Panc1 (cell line): ENCODE data around the gene STARD3NL. TPM values are rescaled to one million over a fixed set of nuclear protein-coding genes. Genes with fewer than 3 reads are reported as not detected.
"Not testable (repeated sequence)": the region's sequence is repeated elsewhere in the genome, so short reads cannot be mapped to it uniquely, and the experiment has no call there.

Source experiments
- ATAC-seq: fragments of 200-7000 bp; cut with Tn5 transposase; 2 replicates; pipeline ENCODE4 v1.9.1; 2020; ENCODE audit warnings: mild to moderate bottlenecking, moderate library complexity
- BruUV-seq: library from RNA; stranded (reverse); fragments of 400-500 nt; replicated peaks from 2 replicates; lab custom pipeline; 2021; lab: Mats Ljungman, UMichigan
- CTCF ChIA-PET: fragments of 300-600 bp; sonication (Branson Sonifier 250); formaldehyde crosslinking; loops from one replicate; lab custom pipeline; 2022; ENCODE audit warnings: antibody characterized with exemption; lab: Charles Lee
- POLR2A ChIA-PET: fragments of 300-600 bp; sonication (Branson Sonifier 250); formaldehyde crosslinking; loops from one replicate; lab custom pipeline; 2022; ENCODE audit warnings: antibody characterized with exemption; lab: Charles Lee
- DNase-seq: peaks from one replicate; pipeline ENCODE4 v3.0.0-alpha.2; 2010; ENCODE audit warnings: low read depth, low spot score
- H3K27ac ChIP-seq: 2 replicates; pipeline ENCODE4 v1.5.1; 2011; ENCODE audit warnings: mild to moderate bottlenecking, low read length, inconsistent platforms
- H3K27me3 ChIP-seq: fragments of 200-500 bp; sonication (Bioruptor generic); 2 replicates; pipeline ENCODE4 v1.6.0; 2014; ENCODE audit warnings: low read length, inconsistent platforms; ENCODE audit not compliant: control insufficient read depth, insufficient read depth
- H3K36me3 ChIP-seq: fragments of 200-500 bp; sonication (Bioruptor generic); 2 replicates; pipeline ENCODE4 v1.5.1; 2014; ENCODE audit warnings: inconsistent platforms, mild to moderate bottlenecking, low read length, moderate library complexity; ENCODE audit not compliant: control insufficient read depth, insufficient read depth
- H3K4me1 ChIP-seq: 2 replicates; pipeline ENCODE4 v1.5.1; 2011; ENCODE audit warnings: inconsistent platforms, mild to moderate bottlenecking, low read length, moderate library complexity; ENCODE audit not compliant: control insufficient read depth, insufficient read depth
- H3K4me3 ChIP-seq, 2 experiments: 2 replicates each; pipeline ENCODE4 v1.5.1; 2011 to 2012; ENCODE audit warnings: low read depth in 2 of 2, low read length in 2 of 2, mild to moderate bottlenecking in 2 of 2, inconsistent platforms in 1 of 2, moderate library complexity in 1 of 2
- H3K9me3 ChIP-seq: fragments of 200-500 bp; sonication (Bioruptor generic); 2 replicates; pipeline ENCODE4 v1.5.1; 2014; ENCODE audit warnings: low read depth, mild to moderate bottlenecking, inconsistent platforms, low read length, moderate library complexity; ENCODE audit not compliant: control insufficient read depth, insufficient read depth
- POLR2AphosphoS5 ChIP-seq: IDR thresholded peaks from 2 replicates; pipeline ENCODE4 v1.6.1; 2012; ENCODE audit warnings: mild to moderate bottlenecking, low read depth, low read length, moderate library complexity
- SIN3A ChIP-seq: IDR thresholded peaks from 2 replicates; pipeline ENCODE4 v1.6.1; 2012; ENCODE audit warnings: low read depth, mild to moderate bottlenecking, low read length, moderate library complexity, borderline replicate concordance; ENCODE audit not compliant: insufficient read depth
- TCF7L2 ChIP-seq: IDR thresholded peaks from 2 replicates; pipeline ENCODE4 v1.6.1; 2011; ENCODE audit warnings: mild to moderate bottlenecking, low read depth, low read length, inconsistent platforms
- in situ Hi-C: cut with HindIII; loops from 2 replicates; pipeline ENCODE4 v1.10.0; 2016; ENCODE audit warnings: low sequenced_read_pairs, low pct_unique_long_range_greater_than_20kb
- intact Hi-C: fragments of 100-400 bp; cut with micrococcal nuclease; formaldehyde crosslinking; loops from one replicate; pipeline ENCODE4 v1.10.0; 2022; ENCODE audit not compliant: unreplicated experiment
- total RNA-seq: library from RNA; stranded (reverse); gene quantifications from one replicate; pipeline ENCODE4 v1.2.1, GENCODE V29; 2021; ENCODE audit not compliant: unreplicated experiment
- TF ChIP-seq, protein P1 (sequence below), 2 experiments: IDR thresholded peaks; 2 replicates each; pipeline ENCODE4 v1.6.1; 2011 to 2012; ENCODE audit warnings: low read depth in 2 of 2, control low read depth in 1 of 2, low read length in 1 of 2, mild to moderate bottlenecking in 1 of 2, moderate library complexity in 1 of 2; ENCODE audit not compliant: insufficient read depth in 1 of 2
- TF ChIP-seq, protein P2 (sequence below): fragments of 450-650 bp; IDR thresholded peaks from 2 replicates; pipeline ENCODE4 v1.5.1; 2017; ENCODE audit warnings: mild to moderate bottlenecking

Gene STARD3NL
- total RNA-seq, 1 experiment from 2014 or later: 75.7 TPM

DNA sequence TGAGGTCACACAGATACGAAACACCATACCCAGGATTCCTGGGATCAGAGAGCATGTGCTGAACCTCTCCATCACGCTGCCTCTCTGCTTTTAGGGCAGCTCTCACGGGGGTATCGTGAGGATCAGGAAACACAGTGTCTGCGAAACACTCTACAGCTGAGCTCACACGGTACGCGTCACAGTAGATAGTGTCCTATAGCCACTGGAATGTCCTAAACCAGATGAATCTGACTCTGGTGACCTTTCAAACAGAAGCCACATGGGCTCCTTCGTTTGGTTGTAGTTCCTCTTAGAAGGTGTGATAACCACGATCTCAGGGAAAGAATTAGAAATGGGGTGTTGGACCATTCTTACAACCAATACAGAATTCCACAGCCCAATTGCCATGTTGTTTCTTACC lies 61.1 kb downstream of the STARD3NL start:
- DNase-seq, CTCF ChIA-PET, H3K4me1 ChIP-seq, H3K27ac ChIP-seq, BruUV-seq, in situ Hi-C loops, ATAC-seq, POLR2A ChIA-PET, intact Hi-C loops, H3K27me3 ChIP-seq, H3K4me3 ChIP-seq, H3K36me3 ChIP-seq, H3K9me3 ChIP-seq: not testable (repeated sequence)

DNA sequence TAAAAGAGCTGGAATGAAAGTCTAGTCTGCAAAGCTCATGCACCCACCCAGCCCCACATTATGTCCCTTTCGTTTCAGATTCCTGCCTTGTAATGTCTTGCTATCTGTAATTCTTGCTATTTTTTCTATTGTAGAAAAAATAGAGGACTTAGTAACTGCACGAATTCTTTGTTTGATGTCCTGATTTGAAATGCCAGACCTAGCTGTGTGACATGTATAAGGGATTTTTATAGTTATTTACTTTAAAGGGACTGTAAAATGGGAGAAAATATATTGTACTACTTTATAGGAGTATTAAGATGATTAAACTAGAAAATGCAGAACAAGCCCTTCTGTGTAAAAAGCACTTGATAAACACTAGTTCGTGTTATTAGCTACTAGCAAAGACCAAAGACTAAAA lies 63.0 kb downstream of the STARD3NL start:
- BruUV-seq: no TSS peak
- ChIA-PET POLR2A (no interaction called here), CTCF (no interaction called here)

DNA sequence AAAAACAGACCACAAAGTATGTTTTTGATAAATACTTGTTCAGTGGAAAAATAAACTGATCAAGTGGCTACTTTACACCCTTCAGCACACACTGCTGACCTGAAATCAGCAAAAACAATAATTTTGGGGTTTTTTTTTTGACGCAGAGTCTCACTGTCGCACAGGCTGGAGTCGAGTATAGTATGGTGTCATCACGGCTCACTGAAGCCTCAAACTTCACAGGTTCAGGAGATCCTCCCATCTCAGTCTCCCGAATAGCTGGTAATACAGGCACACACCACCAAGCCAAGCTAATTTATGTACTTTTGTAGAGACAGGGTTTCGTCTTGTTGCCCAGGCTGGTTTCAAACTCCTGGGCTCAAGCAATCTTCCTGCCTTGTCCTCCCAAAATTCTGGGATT lies 64.8 kb downstream of the STARD3NL start:
- no peak for DNase-seq
- Histone ChIP-seq H3K4me3 (no peak overlapping the region), H3K36me3 (no peaks in the 10 kb centered on the region), H3K4me1 (no peaks in the 10 kb centered on the region), H3K27me3 (0 out of 2 replicates have a peak, but pooled peaks cover 2% of the 10 kb centered on the region), H3K9me3 (no peaks in the 10 kb centered on the region), H3K27ac (no peak overlapping the region)
- intact Hi-C loops: no loop called here
- ATAC-seq: no peak
- BruUV-seq: no TSS peak
- in situ Hi-C loops: no loop called here
- TF ChIP-seq, protein P1, sequence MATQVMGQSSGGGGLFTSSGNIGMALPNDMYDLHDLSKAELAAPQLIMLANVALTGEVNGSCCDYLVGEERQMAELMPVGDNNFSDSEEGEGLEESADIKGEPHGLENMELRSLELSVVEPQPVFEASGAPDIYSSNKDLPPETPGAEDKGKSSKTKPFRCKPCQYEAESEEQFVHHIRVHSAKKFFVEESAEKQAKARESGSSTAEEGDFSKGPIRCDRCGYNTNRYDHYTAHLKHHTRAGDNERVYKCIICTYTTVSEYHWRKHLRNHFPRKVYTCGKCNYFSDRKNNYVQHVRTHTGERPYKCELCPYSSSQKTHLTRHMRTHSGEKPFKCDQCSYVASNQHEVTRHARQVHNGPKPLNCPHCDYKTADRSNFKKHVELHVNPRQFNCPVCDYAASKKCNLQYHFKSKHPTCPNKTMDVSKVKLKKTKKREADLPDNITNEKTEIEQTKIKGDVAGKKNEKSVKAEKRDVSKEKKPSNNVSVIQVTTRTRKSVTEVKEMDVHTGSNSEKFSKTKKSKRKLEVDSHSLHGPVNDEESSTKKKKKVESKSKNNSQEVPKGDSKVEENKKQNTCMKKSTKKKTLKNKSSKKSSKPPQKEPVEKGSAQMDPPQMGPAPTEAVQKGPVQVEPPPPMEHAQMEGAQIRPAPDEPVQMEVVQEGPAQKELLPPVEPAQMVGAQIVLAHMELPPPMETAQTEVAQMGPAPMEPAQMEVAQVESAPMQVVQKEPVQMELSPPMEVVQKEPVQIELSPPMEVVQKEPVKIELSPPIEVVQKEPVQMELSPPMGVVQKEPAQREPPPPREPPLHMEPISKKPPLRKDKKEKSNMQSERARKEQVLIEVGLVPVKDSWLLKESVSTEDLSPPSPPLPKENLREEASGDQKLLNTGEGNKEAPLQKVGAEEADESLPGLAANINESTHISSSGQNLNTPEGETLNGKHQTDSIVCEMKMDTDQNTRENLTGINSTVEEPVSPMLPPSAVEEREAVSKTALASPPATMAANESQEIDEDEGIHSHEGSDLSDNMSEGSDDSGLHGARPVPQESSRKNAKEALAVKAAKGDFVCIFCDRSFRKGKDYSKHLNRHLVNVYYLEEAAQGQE (IDR thresholded peaks at IDR 0.05; ENCODE audit: insufficient read depth in 1 of 2, low read depth in 2 of 2, low read length in 1 of 2): no peak
- TF ChIP-seq POLR2AphosphoS5: no peak
- TF ChIP-seq, protein P2, sequence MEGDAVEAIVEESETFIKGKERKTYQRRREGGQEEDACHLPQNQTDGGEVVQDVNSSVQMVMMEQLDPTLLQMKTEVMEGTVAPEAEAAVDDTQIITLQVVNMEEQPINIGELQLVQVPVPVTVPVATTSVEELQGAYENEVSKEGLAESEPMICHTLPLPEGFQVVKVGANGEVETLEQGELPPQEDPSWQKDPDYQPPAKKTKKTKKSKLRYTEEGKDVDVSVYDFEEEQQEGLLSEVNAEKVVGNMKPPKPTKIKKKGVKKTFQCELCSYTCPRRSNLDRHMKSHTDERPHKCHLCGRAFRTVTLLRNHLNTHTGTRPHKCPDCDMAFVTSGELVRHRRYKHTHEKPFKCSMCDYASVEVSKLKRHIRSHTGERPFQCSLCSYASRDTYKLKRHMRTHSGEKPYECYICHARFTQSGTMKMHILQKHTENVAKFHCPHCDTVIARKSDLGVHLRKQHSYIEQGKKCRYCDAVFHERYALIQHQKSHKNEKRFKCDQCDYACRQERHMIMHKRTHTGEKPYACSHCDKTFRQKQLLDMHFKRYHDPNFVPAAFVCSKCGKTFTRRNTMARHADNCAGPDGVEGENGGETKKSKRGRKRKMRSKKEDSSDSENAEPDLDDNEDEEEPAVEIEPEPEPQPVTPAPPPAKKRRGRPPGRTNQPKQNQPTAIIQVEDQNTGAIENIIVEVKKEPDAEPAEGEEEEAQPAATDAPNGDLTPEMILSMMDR: no peak
- POLR2A ChIA-PET: no interaction called here
- CTCF ChIA-PET: no interaction called here

More for the DNA sequence above, 63.0 kb downstream of the STARD3NL start:
- Histone ChIP-seq H3K4me3 (no peak overlapping the region), H3K9me3 (no peaks in the 10 kb centered on the region), H3K4me1 (no peaks in the 10 kb centered on the region), H3K27me3 (0 out of 2 replicates have a peak, but pooled peaks cover 2% of the 10 kb centered on the region), H3K27ac (no peak overlapping the region), H3K36me3 (no peaks in the 10 kb centered on the region)
- intact Hi-C loops: no loop called here
- ATAC-seq: no peak
- TF ChIP-seq SIN3A (no peak), POLR2AphosphoS5 (no peak), TCF7L2 (no peak)
- TF ChIP-seq, protein P2: no peak
- TF ChIP-seq, protein P1 (IDR thresholded peaks at IDR 0.05; ENCODE audit: insufficient read depth in 1 of 2, low read depth in 2 of 2, low read length in 1 of 2): no peak
- in situ Hi-C loops: no loop called here
- DNase-seq: no peak

DNA sequence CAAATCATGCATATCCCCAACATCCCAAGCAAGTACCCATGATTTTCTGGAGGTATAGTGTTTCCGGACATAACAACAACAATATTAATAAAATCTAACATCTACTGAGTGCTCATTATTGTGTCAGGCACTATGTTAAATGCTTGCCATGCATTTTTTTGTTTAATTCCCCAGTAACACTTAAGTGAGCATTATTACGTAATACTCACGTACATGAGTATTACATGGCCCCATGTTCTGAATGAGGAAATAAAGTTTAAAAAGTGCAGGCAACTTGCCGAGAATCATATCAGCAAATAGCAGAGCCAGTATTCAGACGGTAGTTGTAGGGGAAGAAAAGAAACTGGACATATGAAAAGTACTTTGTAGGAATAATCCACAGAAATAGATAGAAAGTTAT lies 65.3 kb downstream of the STARD3NL start:
- H3K36me3 ChIP-seq, H3K27ac ChIP-seq, POLR2A ChIA-PET, H3K4me1 ChIP-seq, DNase-seq, H3K4me3 ChIP-seq, H3K27me3 ChIP-seq, BruUV-seq, in situ Hi-C loops, intact Hi-C loops, ATAC-seq, H3K9me3 ChIP-seq, CTCF ChIA-PET: not testable (repeated sequence)
